Measurements from ENCODE around the gene GKN1. TPM values are rescaled to one million over a fixed set of nuclear protein-coding genes. Genes with fewer than 3 reads are reported as not detected.

The GKN1 gene
- total RNA-seq, 1 donor from 2014 or later, result not detected

GRCh38 chr2:68995916-68996315, 21.5 kb downstream of the GKN1 start:
- Mint-ChIP-seq H3K36me3 (ENCODE audit: low read depth) (no peaks in the 10 kb centered on the region), H3K27me3 (peaks cover 15% of the 10 kb centered on the region), H3K4me3 (no peak overlapping the region), H3K27ac (no peak overlapping the region), H3K9me3 (peaks cover 2% of the 10 kb centered on the region), H3K4me1 (no peaks in the 10 kb centered on the region)
- DNase-seq (no peak), ATAC-seq (ENCODE audit: low read depth) (no peak)
- POLR2A ChIA-PET, result no interaction called here
- intact Hi-C loops (cut with micrococcal nuclease), result no loop called here
- CTCF ChIA-PET, result no interaction called here
- no peak for TF ChIP-seq CTCF (IDR thresholded peaks at IDR 0.05)

DNA sequence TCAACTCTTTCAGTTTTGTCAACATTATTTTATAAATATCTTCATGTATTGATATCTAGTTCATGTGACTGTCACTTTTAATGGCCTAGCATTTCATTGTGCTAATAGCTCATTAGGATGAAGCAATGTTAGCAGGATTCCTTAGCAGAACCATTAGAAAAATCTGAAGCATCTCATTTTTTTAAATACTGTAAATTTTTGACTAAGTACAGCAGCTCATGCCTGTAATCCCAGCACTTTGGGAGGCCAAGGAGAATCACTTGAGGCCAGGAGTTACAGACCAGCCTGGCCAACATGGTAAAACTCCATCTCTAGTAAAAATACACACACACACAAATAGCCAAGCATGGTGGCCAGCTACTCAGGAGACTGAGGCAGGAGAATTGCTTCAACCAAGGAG, 23.0 kb downstream of the GKN1 start:
- TF ChIP-seq CTCF (IDR thresholded peaks at IDR 0.05), result no peak
- POLR2A ChIA-PET, result no interaction called here
- DNase-seq, result no peak
- H3K4me1 Mint-ChIP-seq, result no peaks in the 10 kb centered on the region
- H3K27ac Mint-ChIP-seq, result no peak overlapping the region
- H3K9me3 Mint-ChIP-seq, result peaks cover 11% of the 10 kb centered on the region
- H3K27me3 Mint-ChIP-seq, result peaks cover 22% of the 10 kb centered on the region
- CTCF ChIA-PET, result no interaction called here
- H3K36me3 Mint-ChIP-seq (ENCODE audit: low read depth), result no peaks in the 10 kb centered on the region
- intact Hi-C loops (cut with micrococcal nuclease), result no loop called here
- H3K4me3 Mint-ChIP-seq, result no peak overlapping the region
- no peak for ATAC-seq (ENCODE audit: low read depth)

GRCh38 chr2:69001879-69002278, 27.4 kb downstream of the GKN1 start:
- Mint-ChIP-seq H3K9me3 (peaks cover 14% of the 10 kb centered on the region), H3K27me3 (peaks cover 25% of the 10 kb centered on the region), H3K4me3 (no peak overlapping the region), H3K27ac (no peak overlapping the region), H3K4me1 (no peaks in the 10 kb centered on the region), H3K36me3 (ENCODE audit: low read depth) (no peaks in the 10 kb centered on the region)
- CTCF ChIA-PET, result interaction anchor here (0.7 kb wide), 1 partner anchor 880 kb away, joined by 3 read pairs; no protein-coding TSS in a partner anchor
- ATAC-seq (ENCODE audit: low read depth), result no peak
- no peak for TF ChIP-seq CTCF (IDR thresholded peaks at IDR 0.05)
- no peak for DNase-seq
- intact Hi-C loops (cut with micrococcal nuclease), result no loop called here
- POLR2A ChIA-PET, result no interaction called here

DNA sequence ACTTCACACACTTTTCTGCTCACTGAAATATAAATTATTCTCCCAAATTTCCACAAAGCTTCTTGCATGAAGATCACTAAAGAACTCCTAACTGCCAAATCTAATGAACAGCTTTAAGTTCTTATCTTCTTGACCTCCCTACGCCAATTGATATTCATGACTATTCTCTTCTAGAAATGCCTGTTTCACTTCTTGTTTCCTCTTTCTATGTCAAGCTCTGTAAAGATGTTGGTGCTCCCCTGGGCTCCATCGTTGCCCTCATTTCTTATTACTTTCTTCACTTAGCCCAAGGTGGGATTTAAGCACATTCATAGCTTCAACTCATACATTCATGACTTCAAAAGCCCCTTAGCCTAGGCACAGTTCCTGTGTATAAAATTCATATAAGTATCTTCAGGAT, 29.3 kb downstream of the GKN1 start:
- no peaks in the 10 kb centered on the region for H3K36me3 Mint-ChIP-seq (ENCODE audit: low read depth)
- ATAC-seq (ENCODE audit: low read depth) (no peak), DNase-seq (no peak)
- ChIA-PET CTCF (no interaction called here), POLR2A (no interaction called here)
- H3K27ac Mint-ChIP-seq, result no peak overlapping the region
- H3K4me1 Mint-ChIP-seq, result no peaks in the 10 kb centered on the region
- H3K27me3 Mint-ChIP-seq, result peaks cover 28% of the 10 kb centered on the region
- no peak for TF ChIP-seq CTCF (IDR thresholded peaks at IDR 0.05)
- H3K4me3 Mint-ChIP-seq, result no peak overlapping the region
- H3K9me3 Mint-ChIP-seq, result peaks cover 14% of the 10 kb centered on the region
- intact Hi-C loops (cut with micrococcal nuclease), result no loop called here

DNA sequence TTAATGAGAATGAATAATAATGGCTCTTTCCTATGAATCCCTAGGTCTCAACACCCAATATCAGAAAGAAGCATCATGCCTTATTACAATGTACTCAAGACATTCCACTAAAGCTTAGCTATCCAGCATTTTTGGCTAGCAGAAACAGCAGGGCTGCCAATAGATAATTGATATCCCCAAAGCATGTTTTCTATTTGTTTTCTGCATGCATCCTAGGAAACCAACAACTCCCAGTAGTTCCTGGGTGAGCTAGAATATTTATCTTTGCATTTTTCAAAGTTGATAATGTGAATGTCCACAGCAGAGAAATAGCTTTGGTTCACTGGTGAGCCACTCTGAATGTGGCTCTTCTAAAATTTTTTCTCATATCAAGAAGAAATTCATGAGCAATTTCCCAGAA, 32.7 kb downstream of the GKN1 start:
- Mint-ChIP-seq H3K27me3 (peaks cover 42% of the 10 kb centered on the region), H3K4me1 (no peaks in the 10 kb centered on the region), H3K36me3 (ENCODE audit: low read depth) (no peaks in the 10 kb centered on the region), H3K4me3 (no peak overlapping the region), H3K27ac (no peak overlapping the region), H3K9me3 (peaks cover 5% of the 10 kb centered on the region)
- ATAC-seq (ENCODE audit: low read depth) (no peak), DNase-seq (no peak)
- TF ChIP-seq CTCF (IDR thresholded peaks at IDR 0.05), result no peak
- intact Hi-C loops (cut with micrococcal nuclease), result no loop called here
- CTCF ChIA-PET, result no interaction called here
- POLR2A ChIA-PET, result no interaction called here

Measured in activated B cell treated with CpG ODN at 0.5 μM for 24 hours (primary cell).